K562 (cell line): ENCODE data around the gene RET. TPM values are rescaled to one million over a fixed set of nuclear protein-coding genes. Genes with fewer than 3 reads are reported as not detected.

Experiments
- BHLHE40 ChIP-seq: IDR thresholded peaks from 2 replicates; pipeline ENCODE4 v1.6.1; 2011; ENCODE audit warnings: low read length, improper control_type of control experiment
- CTBP1 ChIP-seq: fragments of 450-650 bp; IDR thresholded peaks from 2 replicates; pipeline ENCODE4 v1.6.1; 2016; ENCODE audit warnings: borderline replicate concordance
- DDX20 ChIP-seq: fragments of 450-650 bp; IDR thresholded peaks from 2 replicates; pipeline ENCODE4 v1.6.1; 2016; ENCODE audit warnings: missing genetic modification characterization, low read depth, mild to moderate bottlenecking, missing compliant biosample characterization, moderate library complexity
- E2F6 ChIP-seq, 2 experiments: IDR thresholded peaks; 2 replicates each; pipeline ENCODE4 v1.6.1; 2011; ENCODE audit warnings: borderline replicate concordance in 1 of 2, control low read depth in 1 of 2, low read depth in 1 of 2, low read length in 1 of 2, mild to moderate bottlenecking in 1 of 2, mixed read lengths in 1 of 2, moderate library complexity in 1 of 2; ENCODE audit not compliant: insufficient read depth in 1 of 2, insufficient read length in 1 of 2, poor library complexity in 1 of 2, severe bottlenecking in 1 of 2; ENCODE audit errors: extremely low read depth in 1 of 2
- EP400 ChIP-seq: fragments of 450-650 bp; IDR thresholded peaks from 2 replicates; pipeline ENCODE4 v1.6.1; 2017; ENCODE audit warnings: antibody characterized with exemption, mild to moderate bottlenecking, moderate library complexity
- FOSL1 ChIP-seq: fragments of 200-800 bp; sonication (Bioruptor generic); conservative IDR thresholded peaks from 2 replicates; pipeline ENCODE4 v1.6.1; 2016; ENCODE audit warnings: missing genetic modification characterization, missing compliant biosample characterization
- FOXO4 ChIP-seq: fragments of 450-650 bp; formaldehyde crosslinking; IDR thresholded peaks from 2 replicates; pipeline ENCODE4 v1.4.0; 2020; ENCODE audit warnings: mild to moderate bottlenecking, moderate library complexity
- GABPA ChIP-seq: fragments of 200-800 bp; sonication (Bioruptor generic); conservative IDR thresholded peaks from 2 replicates; pipeline ENCODE4 v1.6.1; 2016; ENCODE audit warnings: low read depth, missing genetic modification characterization, missing compliant biosample characterization
- HCFC1 ChIP-seq: IDR thresholded peaks from 2 replicates; pipeline ENCODE4 v1.6.1; 2012; ENCODE audit warnings: low read depth, low read length, improper control_type of control experiment
- HDAC1 ChIP-seq, 2 experiments: fragments of 450-650 bp; IDR thresholded peaks; 2 replicates each; pipeline ENCODE4 v1.6.1; 2016 to 2017; ENCODE audit warnings: inconsistent platforms in 1 of 2, mild to moderate bottlenecking in 1 of 2, moderate library complexity in 1 of 2
- HDAC8 ChIP-seq: fragments of 450-650 bp; IDR thresholded peaks from 2 replicates; pipeline ENCODE4 v1.6.1; 2016; ENCODE audit warnings: mild to moderate bottlenecking, missing genetic modification characterization, moderate library complexity, missing compliant biosample characterization
- HNRNPLL ChIP-seq: fragments of 200-400 bp; formaldehyde crosslinking; IDR thresholded peaks from 2 replicates; pipeline ENCODE4 v1.6.1; 2017; ENCODE audit warnings: low read length, low read depth, mild to moderate bottlenecking; ENCODE audit not compliant: poor library complexity, severe bottlenecking
- L3MBTL2 ChIP-seq: fragments of 450-650 bp; IDR thresholded peaks from 2 replicates; pipeline ENCODE4 v1.6.1; 2016; ENCODE audit warnings: mild to moderate bottlenecking, moderate library complexity
- LARP7 ChIP-seq: fragments of 450-650 bp; IDR thresholded peaks from 2 replicates; pipeline ENCODE4 v1.6.1; 2016
- MECOM ChIP-seq: fragments of 250-450 bp; sonication (Bioruptor Pico); IDR thresholded peaks from 2 replicates; pipeline ENCODE4 v1.8.0; 2022; ENCODE audit warnings: inconsistent platforms
- NFATC3 ChIP-seq: fragments of 450-650 bp; IDR thresholded peaks from 2 replicates; pipeline ENCODE4 v1.6.1; 2017; ENCODE audit warnings: mild to moderate bottlenecking
- POLR2B ChIP-seq: fragments of 450-650 bp; IDR thresholded peaks from 2 replicates; pipeline ENCODE4 v1.6.1; 2018; ENCODE audit warnings: low read depth; ENCODE audit not compliant: partially characterized antibody
- POLR3G ChIP-seq: IDR thresholded peaks from 2 replicates; pipeline ENCODE4 v1.6.1; 2011; ENCODE audit not compliant: insufficient read length, insufficient replicate concordance; ENCODE audit errors: extremely low read depth
- RB1 ChIP-seq: fragments of 450-650 bp; IDR thresholded peaks from 2 replicates; pipeline ENCODE4 v1.6.1; 2017; ENCODE audit warnings: low read depth, mild to moderate bottlenecking
- SLC30A9 ChIP-seq: fragments of 250-450 bp; sonication (Bioruptor Pico); IDR thresholded peaks from 2 replicates; pipeline ENCODE4 v1.8.0; 2022; ENCODE audit warnings: mild to moderate bottlenecking, moderate library complexity
- TAF1 ChIP-seq: IDR thresholded peaks from 2 replicates; pipeline ENCODE4 v1.6.1; 2011; ENCODE audit warnings: mild to moderate bottlenecking, low read length, moderate library complexity; ENCODE audit not compliant: insufficient read depth, control insufficient read depth, severe bottlenecking; ENCODE audit errors: extremely low read depth
- ZNF354B ChIP-seq: fragments of 250-450 bp; sonication (Bioruptor Pico); IDR thresholded peaks from 2 replicates; pipeline ENCODE4 v1.4.0; 2020
- ZNF395 ChIP-seq: fragments of 200-800 bp; sonication (Bioruptor generic); IDR thresholded peaks from 2 replicates; pipeline ENCODE4 v1.6.1; 2017; ENCODE audit warnings: missing genetic modification characterization, missing compliant biosample characterization
- polyA plus RNA-seq, 8 experiments: library from polyadenylated mRNA; depleted of rRNA in 4 of 8; stranded (reverse) in 5 of 8; unstranded in 3 of 8; fragments of >200 nt; fragmentation: Nextera tagmentation in 2 of 8; fragmentation: Illumina TruSeq in 1 of 8; extraction: Ambion mirVana in 2 of 8; extraction: Trizol in 1 of 8; gene quantifications; 2 replicates each; pipeline versions ENCODE4 v1.2.1 to v1.2.3, GENCODE V29; 2011 to 2014; ENCODE audit warnings: inconsistent platforms in 1 of 8, missing spikeins in 1 of 8
- total RNA-seq, 7 experiments: library from RNA; depleted of rRNA in 6 of 7; stranded (reverse); fragments of >200 nt in 6 of 7; fragmentation: Illumina TruSeq in 2 of 7; extraction: Trizol in 2 of 7; gene quantifications; 2 replicates each; pipeline versions ENCODE4 v1.2.1 to v1.2.3, GENCODE V29; 2011 to 2021; ENCODE audit warnings: low replicate concordance in 1 of 7
- TF ChIP-seq, protein P1 (sequence below): sonication (generic); formaldehyde crosslinking; IDR thresholded peaks from 2 replicates; pipeline ENCODE4 v1.8.0; 2022; ENCODE audit warnings: mild to moderate bottlenecking, missing genetic modification reagents

Gene RET
- total and polyA plus RNA-seq, 9 of the 15 experiments (the other 6 are each of a cell fraction or from before 2014, with no cell fraction given): 0.04 to 0.05 TPM; not detected in 7

DNA sequence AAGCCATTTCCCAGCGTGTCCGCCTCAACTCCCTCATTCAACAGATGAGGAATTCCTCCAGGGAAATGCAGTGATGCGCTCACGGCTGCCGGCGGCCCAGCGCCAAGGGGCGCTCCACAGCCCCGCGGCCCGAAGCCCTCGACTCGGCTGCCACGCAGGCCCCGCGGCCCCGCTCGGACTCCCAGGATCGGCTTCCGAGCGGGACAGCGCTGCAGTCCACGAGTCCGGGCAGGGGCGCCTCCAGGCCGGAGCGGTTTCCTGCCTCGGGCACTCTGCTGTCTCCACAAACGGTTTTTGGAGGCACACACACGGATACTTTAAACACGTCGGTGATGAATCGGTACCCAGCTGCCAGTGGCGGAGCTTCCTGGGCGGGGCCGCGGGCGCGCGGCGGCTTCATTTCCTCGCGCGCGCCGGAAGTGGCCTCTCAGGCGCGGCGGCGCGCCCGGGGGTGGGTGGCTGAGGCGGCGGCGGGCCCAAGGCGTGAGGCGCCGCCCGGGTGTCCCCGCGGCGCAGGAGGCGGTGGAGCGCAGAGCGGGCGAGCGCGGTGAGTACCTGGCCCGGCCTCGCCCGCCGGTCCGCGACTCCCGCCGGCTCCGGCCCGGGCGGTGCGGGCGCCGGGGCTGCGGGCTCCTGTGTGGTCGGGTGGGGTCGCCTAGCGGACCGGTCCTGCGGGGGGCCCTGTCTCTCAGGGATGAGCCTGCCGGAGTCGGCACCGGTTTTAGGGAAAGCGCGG lies 61.3 kb downstream of the RET start, which contains the start of gene CSGALNACT2 (continued):
- peak; percentile 6; the same call in 1 of the 2 replicates for TF ChIP-seq MECOM (CRISPR knock-in tag)
- peak; percentile 38 for TF ChIP-seq POLR2B
- peak; percentile 47; the same call in 1 of the 2 replicates for TF ChIP-seq EP400
- TF ChIP-seq BHLHE40: 0 out of 2 replicates have a peak, but pooled peaks have one; percentile 21
- TF ChIP-seq TAF1: peak; percentile 61
- no peak for TF ChIP-seq ZNF354B (CRISPR knock-in tag)
- peak; percentile 87 for TF ChIP-seq CTBP1
- TF ChIP-seq NFATC3: no peak
- no peak for TF ChIP-seq LARP7
- TF ChIP-seq FOSL1 (tag): 0 out of 2 replicates have a peak, but pooled peaks have one; percentile 32
- no peak for TF ChIP-seq POLR3G
- peak; percentile 95 for TF ChIP-seq GABPA
- TF ChIP-seq HDAC1 (IDR thresholded peaks at IDR 0.05): peak in 1 of 2 experiments; percentile 59; a peak in 1 of 4 replicates
- TF ChIP-seq DDX20 (tag): no peak
- TF ChIP-seq L3MBTL2: peak; percentile 83
- TF ChIP-seq, protein P1, sequence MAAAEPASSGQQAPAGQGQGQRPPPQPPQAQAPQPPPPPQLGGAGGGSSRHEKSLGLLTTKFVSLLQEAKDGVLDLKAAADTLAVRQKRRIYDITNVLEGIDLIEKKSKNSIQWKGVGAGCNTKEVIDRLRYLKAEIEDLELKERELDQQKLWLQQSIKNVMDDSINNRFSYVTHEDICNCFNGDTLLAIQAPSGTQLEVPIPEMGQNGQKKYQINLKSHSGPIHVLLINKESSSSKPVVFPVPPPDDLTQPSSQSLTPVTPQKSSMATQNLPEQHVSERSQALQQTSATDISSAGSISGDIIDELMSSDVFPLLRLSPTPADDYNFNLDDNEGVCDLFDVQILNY (CRISPR knock-in tag): no peak
- TF ChIP-seq RB1: peak; percentile 86
- no peak for TF ChIP-seq HDAC8 (tag)
- TF ChIP-seq ZNF395 (CRISPR knock-in tag): peak; percentile 80; the same call in 1 of the 2 replicates
- TF ChIP-seq FOXO4 (CRISPR knock-in tag): no peak
- no peak for TF ChIP-seq SLC30A9 (CRISPR knock-in tag)
- peak; percentile 16 for TF ChIP-seq HNRNPLL
- peak; percentile 51 for TF ChIP-seq HCFC1
- peak; percentile 81 to 94 for TF ChIP-seq E2F6 (IDR thresholded peaks at IDR 0.05; ENCODE audit: borderline replicate concordance in 1 of 2, extremely low read depth in 1 of 2, insufficient read depth in 1 of 2, insufficient read length in 1 of 2, low read depth in 1 of 2, low read length in 1 of 2, poor library complexity in 1 of 2, severe bottlenecking in 1 of 2)
